Uterus (tissue), 2 donors: ENCODE data around the gene DNMBP.

ENCODE experiments used
- CTCF ChIP-seq, 4 experiments: fragments of 200-600 bp in 2 of 4; fragments of 450-650 bp in 2 of 4; sonication (generic) in 2 of 4; IDR thresholded peaks; one replicate each; pipeline ENCODE4 v1.5.1; 2016 to 2019; ENCODE audit warnings: antibody characterized with exemption in 4 of 4, mild to moderate bottlenecking in 2 of 4, moderate library complexity in 1 of 4
- POLR2A ChIP-seq, 2 donors: fragments of 450-650 bp; IDR thresholded peaks; one replicate each; pipeline ENCODE4 v1.6.1; 2016; ENCODE audit warnings: antibody characterized with exemption in 2 of 2, mild to moderate bottlenecking in 1 of 2, moderate library complexity in 1 of 2

DNA sequence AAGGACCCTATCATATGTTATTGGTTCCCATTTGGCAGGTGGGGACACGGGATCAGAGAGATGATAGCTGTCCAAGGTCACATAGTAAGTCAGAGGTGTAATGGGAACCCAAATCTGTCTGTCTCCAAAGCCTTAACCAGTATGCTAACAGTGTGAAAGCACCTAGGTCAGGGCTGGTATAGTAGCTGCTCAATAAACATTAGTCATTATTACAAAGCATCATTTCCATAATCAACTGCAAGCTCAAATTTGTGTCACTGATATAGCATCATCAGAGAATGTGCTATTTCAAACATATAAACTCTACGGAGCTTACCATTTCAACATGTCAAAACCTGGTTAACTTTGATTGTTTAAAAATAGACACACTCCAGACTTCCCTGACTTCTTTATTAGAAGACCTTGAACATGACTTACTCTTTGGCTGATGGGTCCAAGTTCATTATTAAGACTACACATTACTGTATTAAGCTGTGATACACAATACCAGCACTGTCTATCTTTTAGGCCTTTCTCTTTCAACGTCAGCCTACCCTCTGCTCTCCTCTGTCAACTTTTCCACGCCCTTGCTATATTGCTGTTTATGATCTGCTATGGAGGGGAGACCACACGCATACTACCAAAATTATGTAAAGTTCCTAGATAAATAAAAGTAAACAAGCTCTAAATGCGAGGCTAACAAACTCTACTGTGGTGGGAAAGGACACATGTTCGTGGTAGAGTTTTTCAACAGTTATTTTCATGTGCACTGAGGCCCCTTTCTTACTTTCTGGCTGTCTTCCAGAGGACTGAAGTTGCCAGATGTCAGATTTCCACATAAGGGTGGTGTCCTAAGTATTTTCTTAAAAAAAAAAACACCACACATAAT lies 33.6 kb downstream of the DNMBP start:
- TF ChIP-seq CTCF (IDR thresholded peaks at IDR 0.05) (no peak), POLR2A (IDR thresholded peaks at IDR 0.05) (no peak)
